ENCODE results near the gene CRK.

The CRK gene

GRCh38 chr17:1485423-1486376 is 29.7 kb upstream of the CRK start:
- DNase-seq, result peak; percentile 55

- no peak for DNase-seq
Observed at GRCh38 chr17:1484676-1485422, 28.8 kb upstream of the CRK start.

GRCh38 chr17:1484060-1484535 is 28.1 kb upstream of the CRK start:
- no peak for DNase-seq

- no peak for DNase-seq
Observed at GRCh38 chr17:1482680-1483079, 26.6 kb upstream of the CRK start.

GRCh38 chr17:1481736-1482135 is 25.7 kb upstream of the CRK start:
- no peak for DNase-seq

GRCh38 chr17:1480747-1481465 is 24.9 kb upstream of the CRK start:
- no peak for DNase-seq

- no peak for DNase-seq
Observed at GRCh38 chr17:1478418-1478817, 22.4 kb upstream of the CRK start.

GRCh38 chr17:1475321-1475854 is 19.4 kb upstream of the CRK start:
- no peak for DNase-seq

- no peak for DNase-seq
Observed at GRCh38 chr17:1474402-1475189, 18.6 kb upstream of the CRK start.

GRCh38 chr17:1473841-1474240 is 17.8 kb upstream of the CRK start:
- DNase-seq, result no peak

- DNase-seq, result no peak
Observed at GRCh38 chr17:1473170-1473569, 17.1 kb upstream of the CRK start.

GRCh38 chr17:1471911-1472821 is 16.1 kb upstream of the CRK start:
- no peak for DNase-seq

GRCh38 chr17:1471490-1471889 is 15.5 kb upstream of the CRK start:
- no peak for DNase-seq

GRCh38 chr17:1470755-1471462 is 14.9 kb upstream of the CRK start:
- DNase-seq, result no peak

- DNase-seq, result no peak
Observed at GRCh38 chr17:1470071-1470754, 14.2 kb upstream of the CRK start.

- DNase-seq, result no peak
Observed at GRCh38 chr17:1469231-1469852, 13.3 kb upstream of the CRK start.

- DNase-seq, result no peak
Observed at GRCh38 chr17:1467898-1468492, 12.0 kb upstream of the CRK start.

- no peak for DNase-seq
Observed at GRCh38 chr17:1467258-1467657, 11.2 kb upstream of the CRK start.

- no peak for DNase-seq
Observed at GRCh38 chr17:1464186-1464585, 8.2 kb upstream of the CRK start.
